CD4-positive, alpha-beta T cell treated with Interleukin-17A for 4 hours (primary cell): ENCODE results near the gene RPUSD1.
"Not testable (repeated sequence)": the region's sequence is repeated elsewhere in the genome, so short reads cannot be mapped to it uniquely, and the experiment has no call there.

ENCODE experiments used
- DNase-seq: peaks from one replicate; pipeline ENCODE4 v3.0.0-alpha.2; 2020; ENCODE audit warnings: mixed read lengths

Gene RPUSD1

DNA sequence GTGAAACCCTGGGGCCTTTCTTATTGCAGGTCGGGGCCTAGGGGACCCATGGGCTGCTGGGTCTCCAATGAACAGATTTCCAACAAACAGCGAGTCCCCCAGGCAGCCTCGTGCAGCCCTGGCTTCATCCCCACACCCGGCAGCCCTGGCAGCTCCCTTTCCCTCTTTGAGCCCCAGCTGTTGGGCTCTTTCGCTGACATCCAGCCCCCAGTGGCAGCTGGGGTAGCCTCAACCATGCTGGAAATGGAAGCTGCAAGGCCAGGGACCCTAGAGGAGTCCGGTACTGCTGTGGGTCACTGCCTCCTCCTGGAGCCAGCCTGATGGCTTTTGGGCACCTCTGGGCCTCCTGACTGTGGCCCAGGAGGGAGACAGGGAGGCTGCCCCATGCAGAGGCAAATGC is 5.9 kb downstream of the RPUSD1 start:
- DNase-seq, result no peak

DNA sequence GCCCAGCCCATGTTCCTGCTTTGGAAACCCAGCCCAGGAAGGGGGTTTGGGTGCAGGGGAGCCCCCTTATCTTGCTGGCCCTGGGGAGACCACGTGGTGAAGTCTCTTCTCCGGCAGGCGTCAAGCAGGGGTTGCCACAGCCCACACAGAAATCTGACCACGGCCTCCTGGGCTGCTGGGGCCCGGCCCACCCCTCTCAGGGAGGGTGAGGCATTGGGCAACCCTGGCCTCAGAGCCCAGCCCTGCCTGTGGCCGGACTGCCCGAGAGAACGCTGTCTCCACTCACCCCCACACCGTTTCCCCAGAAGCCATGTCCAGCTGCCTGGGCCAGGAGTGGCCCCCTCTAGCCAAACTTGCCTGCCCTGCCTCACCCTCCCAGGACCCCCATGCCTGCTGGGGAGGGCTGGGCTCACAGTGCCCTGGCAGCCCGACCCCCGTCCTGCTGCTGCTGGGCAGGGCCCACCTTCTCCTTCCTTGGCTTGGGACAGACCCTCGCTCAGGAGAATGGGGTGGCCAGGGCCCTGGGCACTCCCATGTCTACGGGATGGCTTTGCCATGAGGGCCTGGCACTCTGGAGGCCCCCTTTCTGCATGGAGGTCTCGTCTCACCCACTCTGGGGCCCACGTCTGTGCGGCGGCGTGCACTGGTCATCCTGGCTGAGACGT is 6.7 kb downstream of the RPUSD1 start:
- no peak for DNase-seq

DNA sequence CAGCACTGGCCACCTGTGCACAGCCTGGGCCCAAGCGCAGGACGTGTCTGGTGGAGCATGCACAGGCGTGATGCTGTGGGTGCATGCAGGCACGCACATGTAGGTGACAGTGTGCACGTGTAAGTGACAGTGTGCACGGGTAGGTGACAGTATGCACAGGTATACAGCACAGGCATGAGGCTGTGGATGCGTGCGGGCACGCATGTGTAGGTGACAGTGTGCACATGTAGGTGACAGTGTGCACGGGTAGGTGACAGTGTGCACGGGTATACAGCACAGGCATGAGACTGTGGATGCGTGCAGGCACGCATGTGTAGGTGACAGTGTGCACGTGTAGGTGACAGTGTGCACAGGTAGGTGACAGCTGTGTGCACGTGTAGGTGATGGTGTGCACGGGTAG is 7.9 kb downstream of the RPUSD1 start:
- DNase-seq, result no peak

DNA sequence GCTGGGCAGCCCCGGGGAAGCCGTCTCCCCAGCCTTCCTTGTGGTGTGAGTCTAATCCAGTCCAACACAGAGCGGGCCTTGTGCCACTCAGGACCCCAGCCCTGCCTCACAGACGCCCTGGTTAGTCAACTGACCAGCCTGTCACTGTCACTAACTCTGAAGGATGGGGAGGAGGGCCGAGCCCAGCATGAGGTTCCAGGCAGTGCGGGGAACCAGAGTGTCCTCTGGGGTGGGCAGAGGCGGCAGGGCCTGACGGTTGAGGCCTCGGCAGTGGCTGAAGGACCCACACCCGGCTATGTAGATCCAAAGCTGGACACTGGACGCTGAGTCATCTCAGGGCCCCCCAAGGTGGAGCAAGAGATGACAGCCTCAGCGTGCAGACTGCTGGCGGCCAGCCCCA is 8.6 kb downstream of the RPUSD1 start:
- no peak for DNase-seq

DNA sequence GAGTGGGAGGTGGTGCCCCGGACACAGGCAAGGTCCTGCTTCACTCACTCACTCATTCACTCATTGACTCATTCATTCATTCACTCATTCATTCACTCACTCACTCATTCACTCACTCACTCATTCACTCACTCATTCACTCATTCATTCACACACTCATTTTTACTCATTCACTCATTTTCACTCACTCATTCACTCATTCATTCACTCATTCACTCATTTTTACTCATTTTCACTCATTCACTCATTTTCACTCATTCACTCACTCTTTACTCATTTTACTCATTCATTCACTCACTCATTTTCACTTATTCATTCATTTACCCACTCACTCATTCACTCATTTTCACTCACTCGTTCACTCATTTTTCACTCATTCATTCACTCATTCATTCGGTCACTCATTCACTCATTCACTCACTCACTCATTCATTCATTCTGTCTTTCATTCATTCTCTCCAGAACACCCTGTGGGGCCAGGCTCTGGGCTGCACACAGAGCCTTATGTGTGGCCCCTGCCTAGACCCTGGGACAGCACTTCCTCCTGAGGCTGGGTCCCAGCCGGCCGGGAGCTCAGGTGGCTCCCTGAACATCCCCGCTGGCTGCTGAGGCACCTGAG is 9.2 kb downstream of the RPUSD1 start:
- DNase-seq, result no peak

DNA sequence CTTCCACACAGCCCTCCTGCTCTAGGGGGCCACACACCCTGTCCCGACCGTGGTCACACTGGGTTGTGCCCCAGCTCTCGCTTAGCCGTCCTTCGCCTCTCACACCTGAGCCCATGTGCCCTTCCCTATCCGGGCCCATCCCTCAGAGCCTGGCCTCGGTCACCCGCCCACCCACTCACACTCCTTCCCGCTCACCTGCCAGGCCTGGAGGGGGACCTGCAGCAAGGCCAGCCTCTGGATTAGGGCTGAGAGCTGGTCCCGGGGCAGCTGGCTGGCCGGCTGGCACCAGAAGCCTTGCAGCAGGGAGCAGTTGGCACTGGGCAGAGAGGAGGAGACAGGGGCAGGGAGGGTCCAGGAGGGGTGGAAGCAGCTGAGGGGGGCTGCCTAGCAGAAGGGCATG is 9.7 kb downstream of the RPUSD1 start:
- no peak for DNase-seq

DNA sequence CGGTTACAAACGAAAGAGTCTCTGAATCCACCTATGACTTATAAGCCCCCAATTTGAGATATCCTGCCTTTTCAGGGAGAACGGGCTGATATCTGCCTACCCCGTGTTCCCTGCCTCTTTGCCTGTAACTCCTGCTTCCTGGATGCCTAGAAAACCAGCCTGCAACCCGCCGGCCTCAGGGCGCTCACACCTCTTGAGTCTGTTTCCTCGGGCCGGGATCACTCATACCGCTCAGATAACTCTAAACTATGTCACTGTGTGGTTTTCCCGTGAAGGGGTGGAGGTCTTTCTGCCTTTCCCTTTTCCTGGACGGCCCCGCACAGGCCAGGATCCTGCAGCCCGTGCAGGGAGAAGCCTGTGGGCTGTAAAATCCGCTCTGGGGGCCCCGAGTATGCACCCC is 10.4 kb downstream of the RPUSD1 start:
- no peak for DNase-seq

DNA sequence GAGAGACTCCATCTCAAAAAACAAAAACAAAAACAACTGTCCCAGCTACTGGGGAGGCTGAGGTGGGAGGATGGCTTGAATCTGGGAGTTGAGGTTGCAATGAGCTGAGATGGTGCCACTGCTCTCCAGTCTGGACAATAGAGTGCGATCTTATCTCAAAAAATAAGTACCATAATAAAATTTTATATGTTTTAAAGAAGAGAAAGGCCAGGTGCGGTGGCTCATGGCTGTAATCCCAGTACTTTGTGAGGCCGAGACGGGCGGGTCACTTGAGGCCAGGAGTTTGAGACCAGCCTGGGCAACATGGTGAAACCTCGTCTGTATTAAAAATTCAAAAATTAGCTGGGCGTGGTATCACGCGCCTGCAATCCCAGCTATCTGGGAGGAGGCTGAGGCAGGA is 11.4 kb downstream of the RPUSD1 start:
- DNase-seq, result no peak

DNA sequence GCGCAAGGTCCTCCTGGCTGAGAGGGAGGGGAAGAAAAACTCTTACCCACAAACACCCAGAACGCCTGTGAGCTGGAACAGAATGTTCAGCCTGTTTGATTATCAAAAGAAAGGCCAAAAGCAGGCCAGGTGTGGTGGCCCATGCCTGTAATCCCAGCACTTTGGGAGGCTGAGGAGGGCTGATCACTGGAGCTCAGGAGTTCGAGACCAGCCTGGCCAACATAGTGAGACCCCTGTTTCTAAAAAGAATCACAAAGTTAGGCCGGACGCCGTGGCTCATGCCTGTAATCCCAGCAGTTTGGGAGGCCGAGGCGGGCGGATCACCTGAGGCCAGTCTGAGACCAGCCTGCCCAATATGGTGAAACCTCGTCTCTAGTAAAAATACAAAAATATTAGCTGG is 11.9 kb downstream of the RPUSD1 start:
- DNase-seq, result not testable (repeated sequence)

DNA sequence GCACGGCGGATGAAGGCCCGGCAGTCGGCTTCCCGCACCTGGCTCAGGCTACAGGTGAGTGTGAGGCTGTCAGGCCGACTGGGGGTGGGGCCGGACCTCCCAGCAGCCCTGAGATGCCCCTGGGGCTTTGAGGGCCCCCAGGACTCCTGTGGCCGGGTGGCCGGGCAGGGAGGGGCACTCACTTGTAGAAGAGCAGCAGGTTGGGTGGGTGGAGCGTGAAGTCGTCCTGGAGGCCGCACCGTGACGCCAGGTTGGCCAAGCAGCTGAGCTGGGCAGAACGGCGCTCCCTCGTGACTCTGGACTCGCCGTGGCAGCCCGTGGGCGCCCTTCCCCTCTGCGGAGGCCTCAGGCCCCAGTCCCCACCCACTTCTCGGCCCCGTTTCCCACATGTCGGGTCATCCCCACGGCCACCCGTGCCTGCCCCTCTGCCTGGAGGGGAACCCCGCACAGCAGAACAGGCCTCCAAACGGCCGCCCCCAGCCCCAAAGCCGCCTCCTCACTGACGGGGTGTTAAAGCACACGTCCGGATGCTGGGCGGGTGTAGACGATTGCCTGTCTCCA is 12.9 kb downstream of the RPUSD1 start:
- DNase-seq, result no peak

DNA sequence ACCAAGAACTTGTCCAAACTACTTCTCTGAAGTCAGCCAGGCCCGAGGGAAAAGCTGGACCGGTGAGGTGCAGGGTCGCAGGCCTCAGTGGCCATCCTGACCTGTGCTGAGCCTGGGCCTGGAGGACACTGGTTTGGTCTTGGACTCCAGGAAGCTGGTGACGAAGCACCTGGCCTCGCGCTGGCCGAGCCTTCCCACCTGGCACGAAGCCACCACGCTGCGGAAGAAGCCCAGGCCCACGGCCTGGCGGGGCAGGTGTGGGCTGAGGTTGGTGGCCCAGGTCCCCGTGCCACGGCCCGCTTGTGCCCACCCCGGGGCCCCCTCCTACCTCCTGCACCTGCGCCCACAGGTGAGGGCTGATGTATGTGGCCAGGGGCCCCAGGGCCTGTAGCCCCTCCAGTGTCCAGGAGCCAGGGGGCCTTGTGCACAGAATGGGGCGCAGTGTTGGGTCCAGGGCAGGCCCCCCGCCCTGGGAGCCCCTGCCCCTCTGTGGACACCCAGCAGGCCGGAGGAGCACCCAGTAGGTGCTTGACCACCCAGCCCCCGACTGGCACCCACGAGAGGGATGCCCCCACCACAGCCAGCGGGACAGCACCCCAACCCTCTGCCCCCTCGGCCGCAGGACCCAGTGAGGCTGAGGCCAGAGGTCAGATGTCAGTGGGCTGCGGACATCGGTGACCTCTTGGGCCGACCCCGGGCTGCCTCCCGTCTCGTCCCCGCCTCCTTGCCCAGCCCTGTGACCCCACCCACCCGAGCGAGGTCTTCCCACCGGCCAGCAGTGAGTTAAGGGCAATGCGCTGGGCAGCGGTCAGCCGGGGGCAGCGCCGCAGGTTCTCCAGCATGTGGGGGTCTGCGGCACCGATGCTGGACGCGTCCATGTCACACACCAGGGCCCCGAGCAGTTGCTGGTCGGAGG is 13.8 kb downstream of the RPUSD1 start:
- no peak for DNase-seq

DNA sequence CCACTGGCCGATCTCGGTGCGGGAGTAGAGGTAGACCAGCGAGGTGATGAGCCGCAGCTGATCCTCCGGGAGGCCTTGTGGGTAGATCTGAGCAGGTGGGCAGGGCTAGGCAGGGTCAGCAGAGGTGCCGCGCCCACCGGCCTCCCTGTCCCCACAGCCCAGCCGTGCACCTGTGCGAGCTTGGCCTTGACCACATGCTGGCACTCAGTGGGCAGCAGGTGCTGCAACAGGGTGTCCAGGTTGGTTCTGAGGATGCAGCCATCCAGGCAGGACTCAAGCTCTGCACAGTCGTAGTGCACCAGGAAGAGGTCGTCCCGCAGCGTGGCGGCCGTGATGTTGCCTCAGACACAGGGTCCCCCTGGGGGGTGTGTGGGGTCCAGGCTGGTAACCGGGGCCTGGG is 15.2 kb downstream of the RPUSD1 start:
- no peak for DNase-seq

DNA sequence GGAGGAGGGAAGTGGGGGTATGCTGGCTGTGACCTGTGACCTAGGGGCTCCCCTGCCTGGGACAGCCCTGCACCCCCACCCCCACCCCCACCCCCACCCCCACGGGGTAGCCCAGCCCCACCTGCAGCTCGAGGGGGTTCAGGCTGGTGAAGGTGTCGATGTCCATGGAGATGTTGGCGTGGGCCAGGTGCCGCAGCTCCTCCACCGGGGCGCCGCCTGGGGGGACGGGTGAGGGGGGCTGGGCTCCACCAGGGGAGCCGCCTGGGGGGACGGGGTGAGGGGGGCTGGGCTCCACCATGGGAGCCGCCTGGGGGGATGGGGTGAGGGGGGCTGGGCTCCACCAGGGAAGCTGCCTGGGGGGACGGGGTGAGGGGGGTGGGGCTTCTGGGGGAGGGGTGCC is 17.8 kb downstream of the RPUSD1 start:
- DNase-seq, result no peak

DNA sequence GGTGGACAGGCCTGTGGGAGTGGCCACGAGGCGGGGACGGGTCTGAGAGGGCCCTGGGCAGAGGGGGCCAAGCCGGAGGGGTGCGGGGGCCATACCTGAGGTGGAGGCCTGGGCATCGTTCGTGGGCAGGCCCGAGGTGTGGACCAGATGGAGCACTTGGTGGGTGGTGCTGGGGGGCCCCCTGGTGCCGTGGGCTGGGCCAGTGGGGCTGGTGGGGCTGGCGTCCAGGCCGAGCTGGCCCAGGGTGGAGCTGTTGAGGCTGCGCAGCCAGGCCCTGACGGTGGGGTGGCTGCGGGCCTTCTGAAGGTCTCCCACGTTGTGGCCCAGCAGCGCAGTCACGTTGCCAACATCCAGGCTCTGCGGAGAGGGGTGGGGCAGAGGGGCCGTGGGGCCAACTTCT is 18.2 kb downstream of the RPUSD1 start:
- DNase-seq, result no peak

DNA sequence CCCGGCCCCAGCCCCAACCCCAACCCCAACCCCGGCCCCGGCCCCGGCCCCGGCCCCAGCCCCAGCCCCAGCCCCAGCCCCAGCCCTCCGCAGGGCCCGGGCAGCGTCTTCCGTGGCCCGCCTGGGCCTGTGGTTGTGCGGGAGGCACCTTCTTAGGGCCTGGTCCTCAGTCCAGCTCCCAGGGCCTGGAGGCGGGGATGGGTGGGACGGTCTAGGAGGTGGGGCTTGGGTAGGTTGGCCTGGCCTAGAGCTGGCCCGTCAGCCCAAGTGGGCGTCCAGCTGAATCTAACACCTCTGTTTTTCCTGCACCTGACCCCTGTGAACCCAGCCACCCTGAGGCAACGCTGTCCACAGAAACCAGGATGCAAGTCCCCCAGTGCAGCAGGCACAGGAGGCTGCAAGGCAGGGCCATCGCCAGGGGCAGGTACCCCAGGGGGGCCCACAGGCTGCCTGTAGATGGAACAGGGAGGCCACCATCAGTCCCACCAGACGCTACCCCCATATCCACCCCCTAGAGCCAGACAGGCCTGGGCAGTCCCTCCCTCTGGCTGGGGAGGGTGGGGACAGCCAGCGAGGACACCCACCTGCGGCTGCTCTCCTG is 18.9 kb downstream of the RPUSD1 start:
- DNase-seq, result no peak

DNA sequence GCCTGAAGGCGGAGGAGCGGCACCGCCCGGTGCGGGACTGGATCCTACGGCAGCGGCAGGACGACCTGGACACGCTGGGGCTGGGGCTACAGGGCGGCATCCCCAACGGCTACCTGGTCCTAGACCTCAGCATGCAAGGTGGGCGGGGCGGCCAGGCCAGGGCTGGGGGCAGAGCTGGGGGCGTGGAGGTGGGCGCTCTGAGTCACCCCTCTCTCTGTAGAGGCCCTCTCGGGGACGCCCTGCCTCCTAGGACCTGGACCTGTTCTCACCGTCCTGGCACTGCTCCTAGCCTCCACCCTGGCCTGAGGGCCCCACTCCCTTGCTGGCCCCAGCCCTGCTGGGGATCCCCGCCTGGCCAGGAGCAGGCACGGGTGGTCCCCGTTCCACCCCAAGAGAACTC is 19.8 kb downstream of the RPUSD1 start:
- no peak for DNase-seq

DNA sequence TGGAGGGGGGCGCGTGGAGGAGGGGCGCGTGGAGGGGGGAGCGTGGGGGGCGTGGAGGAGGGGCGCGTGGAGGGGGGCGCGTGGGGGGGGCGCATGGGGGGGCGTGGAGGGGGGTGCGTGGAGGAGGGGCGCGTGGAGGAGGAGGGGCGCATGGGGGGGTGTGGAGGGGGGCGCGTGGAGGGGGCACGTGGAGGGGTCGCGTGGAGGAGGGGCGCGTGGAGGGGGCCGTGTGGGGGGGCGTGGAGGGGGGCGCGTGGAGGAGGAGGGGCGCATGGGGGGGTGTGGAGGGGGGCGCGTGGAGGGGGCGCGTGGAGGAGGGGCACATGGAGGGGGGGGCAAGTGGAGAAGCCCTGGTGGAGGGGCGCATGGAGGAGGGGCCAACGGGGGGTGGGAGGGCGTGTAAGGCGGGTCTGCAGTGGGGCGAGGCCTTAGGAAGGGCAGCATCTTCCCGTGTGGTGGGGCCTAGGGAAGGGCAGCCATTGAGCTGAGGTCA is 20.4 kb downstream of the RPUSD1 start:
- DNase-seq, result no peak

DNA sequence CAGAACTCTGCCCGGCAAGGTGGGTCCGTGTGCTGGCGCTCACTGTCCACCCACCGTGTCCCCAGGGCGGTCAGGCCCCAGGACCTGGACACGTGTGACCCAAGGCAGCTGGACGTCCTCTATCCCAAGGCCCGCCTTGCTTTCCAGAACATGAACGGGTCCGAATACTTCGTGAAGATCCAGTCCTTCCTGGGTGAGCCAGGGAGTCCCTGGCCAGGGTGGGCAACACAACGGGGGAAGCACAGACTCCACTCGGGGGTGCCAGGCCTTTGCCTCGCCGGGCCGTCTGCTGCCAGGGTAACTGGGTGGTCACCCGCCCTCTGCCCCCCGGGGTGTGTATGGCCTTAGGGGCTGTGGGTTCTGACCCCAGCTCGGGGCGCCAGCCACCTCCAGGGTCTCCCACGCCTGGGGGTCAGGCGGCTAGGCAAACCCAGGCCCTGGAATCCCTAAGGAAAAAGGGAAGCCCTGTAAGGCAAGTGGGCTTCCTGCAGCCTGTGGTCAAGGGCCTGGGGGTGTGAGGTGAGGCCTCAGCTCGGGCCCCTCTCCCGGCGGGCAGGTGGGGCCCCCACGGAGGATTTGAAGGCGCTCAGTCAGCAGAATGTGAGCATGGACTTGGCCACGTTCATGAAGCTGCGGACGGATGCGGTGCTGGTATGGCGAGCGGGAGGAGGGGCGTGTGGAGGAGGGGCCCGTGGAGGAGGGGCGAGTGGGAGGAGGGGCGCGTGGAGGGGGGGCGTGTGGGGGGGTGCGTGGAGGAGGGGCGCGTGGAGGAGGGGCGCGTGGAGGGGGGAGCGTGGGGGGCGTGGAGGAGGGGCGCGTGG is 21.2 kb downstream of the RPUSD1 start:
- no peak for DNase-seq

DNA sequence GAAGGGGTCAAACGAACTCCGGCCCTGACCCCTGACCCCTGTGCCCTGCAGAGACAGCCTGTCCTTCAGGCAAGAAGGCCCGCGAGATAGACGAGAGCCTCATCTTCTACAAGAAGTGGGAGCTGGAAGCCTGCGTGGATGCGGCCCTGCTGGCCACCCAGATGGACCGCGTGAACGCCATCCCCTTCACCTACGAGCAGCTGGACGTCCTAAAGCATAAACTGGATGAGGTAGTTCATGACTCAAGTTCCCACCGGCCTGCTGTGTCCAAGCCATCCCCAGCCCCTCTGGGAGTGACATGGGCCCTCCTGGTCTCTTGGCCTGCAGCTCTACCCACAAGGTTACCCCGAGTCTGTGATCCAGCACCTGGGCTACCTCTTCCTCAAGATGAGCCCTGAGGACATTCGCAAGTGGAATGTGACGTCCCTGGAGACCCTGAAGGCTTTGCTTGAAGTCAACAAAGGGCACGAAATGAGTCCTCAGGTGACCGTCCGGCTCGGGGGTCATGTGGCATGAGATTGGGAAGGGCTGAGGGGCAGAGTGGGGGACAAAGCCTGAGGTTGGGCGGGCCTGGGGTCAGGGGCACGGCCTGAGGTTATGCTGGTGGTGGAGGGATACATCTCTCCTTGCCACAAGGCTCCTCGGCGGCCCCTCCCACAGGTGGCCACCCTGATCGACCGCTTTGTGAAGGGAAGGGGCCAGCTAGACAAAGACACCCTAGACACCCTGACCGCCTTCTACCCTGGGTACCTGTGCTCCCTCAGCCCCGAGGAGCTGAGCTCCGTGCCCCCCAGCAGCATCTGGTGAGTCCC is 22.0 kb downstream of the RPUSD1 start:
- DNase-seq, result no peak

DNA sequence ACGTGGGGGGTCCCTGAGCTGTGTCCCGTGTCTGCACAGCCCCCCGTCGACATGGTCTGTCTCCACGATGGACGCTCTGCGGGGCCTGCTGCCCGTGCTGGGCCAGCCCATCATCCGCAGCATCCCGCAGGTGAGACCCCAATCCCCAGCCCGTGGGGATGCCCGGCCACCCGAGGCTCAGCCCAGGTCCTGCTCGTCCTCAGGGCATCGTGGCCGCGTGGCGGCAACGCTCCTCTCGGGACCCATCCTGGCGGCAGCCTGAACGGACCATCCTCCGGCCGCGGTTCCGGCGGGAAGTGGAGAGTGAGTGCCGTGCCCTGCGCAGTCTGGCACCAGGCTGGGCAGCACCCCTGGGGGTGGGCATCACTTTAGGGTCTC is 22.7 kb downstream of the RPUSD1 start:
- no peak for DNase-seq

DNA sequence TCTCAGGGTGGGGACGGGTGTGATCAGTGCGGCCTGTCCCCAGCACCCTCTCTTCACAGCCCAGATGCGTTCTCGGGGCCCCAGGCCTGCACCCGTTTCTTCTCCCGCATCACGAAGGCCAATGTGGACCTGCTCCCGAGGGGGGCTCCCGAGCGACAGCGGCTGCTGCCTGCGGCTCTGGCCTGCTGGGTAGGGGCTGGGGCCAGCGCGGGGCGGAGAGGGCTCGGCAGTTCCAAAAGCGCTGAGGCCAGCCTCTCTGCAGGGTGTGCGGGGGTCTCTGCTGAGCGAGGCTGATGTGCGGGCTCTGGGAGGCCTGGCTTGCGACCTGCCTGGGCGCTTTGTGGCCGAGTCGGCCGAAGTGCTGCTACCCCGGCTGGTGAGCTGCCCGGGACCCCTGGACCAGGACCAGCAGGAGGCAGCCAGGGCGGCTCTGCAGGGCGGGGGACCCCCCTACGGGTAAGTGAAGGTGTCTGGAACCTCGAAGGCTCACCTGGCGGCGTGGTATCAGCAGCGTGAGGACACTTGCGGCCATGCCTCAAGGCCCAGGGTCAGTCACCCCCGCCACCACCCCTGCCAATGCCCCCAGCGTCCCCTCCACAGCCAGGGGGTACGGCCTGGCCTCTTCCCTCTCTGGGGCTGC is 23.2 kb downstream of the RPUSD1 start:
- DNase-seq, result no peak
